Measurements from ENCODE around the gene ATP8B2. TPM values are rescaled to one million over a fixed set of nuclear protein-coding genes. Genes with fewer than 3 reads are reported as not detected.

Gene ATP8B2
- total RNA-seq, 1 experiment from 2014 or later: 27.1 TPM

- H3K9me3 Mint-ChIP-seq (ENCODE audit: unreplicated experiment): no peaks in the 10 kb centered on the region
- CTCF ChIA-PET: interaction anchor here (0.5 to 6.8 kb wide), 14 partner anchors 8 to 106 kb away, joined by 3 to 82 read pairs (median 3); partner anchors contain the start of gene HAX1
- H3K27ac Mint-ChIP-seq (ENCODE audit: low read depth, unreplicated experiment): peak overlapping the region; percentile 77
- intact Hi-C loops (cut with micrococcal nuclease): loop anchor here (1.0 to 5.0 kb wide), 3 partner anchors 8 to 151 kb away; partner anchors contain the start of gene IL6R
- peaks cover 25% of the 10 kb centered on the region for H3K4me1 Mint-ChIP-seq (ENCODE audit: insufficient read depth, unreplicated experiment)
- no TSS peak for BruUV-seq (replicated peaks)
- H3K4me3 Mint-ChIP-seq (ENCODE audit: unreplicated experiment): peak overlapping the region; percentile 76
- POLR2A ChIA-PET: interaction anchor here (0.6 to 4.5 kb wide), 7 partner anchors 9 to 141 kb away, joined by 3 to 27 read pairs (median 4); partner anchors contain the start of gene IL6R
- H3K36me3 Mint-ChIP-seq (ENCODE audit: insufficient read depth, unreplicated experiment): peaks cover 18% of the 10 kb centered on the region
- TF ChIP-seq CTCF (IDR thresholded peaks at IDR 0.05; ENCODE audit: unreplicated experiment): no peak
- peak; percentile 47 for DNase-seq (ENCODE audit: unreplicated experiment)
- H3K27me3 Mint-ChIP-seq (ENCODE audit: insufficient read depth, unreplicated experiment): no peaks in the 10 kb centered on the region
These were observed 1.5 kb downstream of the ATP8B2 start for GRCh38 chr1:154326546-154327465.

- no peak for TF ChIP-seq CTCF (IDR thresholded peaks at IDR 0.05; ENCODE audit: unreplicated experiment)
- H3K27ac Mint-ChIP-seq (ENCODE audit: low read depth, unreplicated experiment): peak overlapping the region; percentile 77
- H3K27me3 Mint-ChIP-seq (ENCODE audit: insufficient read depth, unreplicated experiment): no peaks in the 10 kb centered on the region
- CTCF ChIA-PET: interaction anchor here (0.5 to 6.8 kb wide), 12 partner anchors 7 to 674 kb away, joined by 3 to 82 read pairs (median 3); partner anchors contain the start of gene IL6R
- peak overlapping the region; percentile 61 for H3K4me3 Mint-ChIP-seq (ENCODE audit: unreplicated experiment)
- peaks cover 25% of the 10 kb centered on the region for H3K4me1 Mint-ChIP-seq (ENCODE audit: insufficient read depth, unreplicated experiment)
- H3K9me3 Mint-ChIP-seq (ENCODE audit: unreplicated experiment): no peaks in the 10 kb centered on the region
- peaks cover 26% of the 10 kb centered on the region for H3K36me3 Mint-ChIP-seq (ENCODE audit: insufficient read depth, unreplicated experiment)
- POLR2A ChIA-PET: interaction anchor here (0.6 to 4.5 kb wide), 9 partner anchors 10 to 123 kb away, joined by 3 to 27 read pairs (median 3); partner anchors contain the start of gene IL6R
- intact Hi-C loops (cut with micrococcal nuclease): loop anchor here (5.0 kb wide), 1 partner anchor 80 kb away; the partner anchor contains the start of gene IL6R
- no peak for DNase-seq (ENCODE audit: unreplicated experiment)
- BruUV-seq (replicated peaks): no TSS peak
These were observed 2.4 kb downstream of the ATP8B2 start for GRCh38 chr1:154327466-154328317.

- TF ChIP-seq CTCF (IDR thresholded peaks at IDR 0.05; ENCODE audit: unreplicated experiment): no peak
- H3K36me3 Mint-ChIP-seq (ENCODE audit: insufficient read depth, unreplicated experiment): peaks cover 35% of the 10 kb centered on the region
- H3K9me3 Mint-ChIP-seq (ENCODE audit: unreplicated experiment): no peaks in the 10 kb centered on the region
- ChIA-PET CTCF (interaction anchor here (0.5 to 6.8 kb wide), 10 partner anchors 6 to 673 kb away, joined by 3 to 82 read pairs (median 3); partner anchors contain the start of gene IL6R), POLR2A (interaction anchor here (0.6 to 1.3 kb wide), 8 partner anchors 9 to 122 kb away, joined by 3 to 4 read pairs (median 3); no protein-coding TSS in a partner anchor)
- DNase-seq (ENCODE audit: unreplicated experiment): peak; percentile 61
- intact Hi-C loops (cut with micrococcal nuclease): loop anchor here (5.0 kb wide), 1 partner anchor 79 kb away; the partner anchor contains the start of gene IL6R
- H3K4me3 Mint-ChIP-seq (ENCODE audit: unreplicated experiment): peak overlapping the region; percentile 61
- H3K27ac Mint-ChIP-seq (ENCODE audit: low read depth, unreplicated experiment): no peak overlapping the region
- no peaks in the 10 kb centered on the region for H3K27me3 Mint-ChIP-seq (ENCODE audit: insufficient read depth, unreplicated experiment)
- BruUV-seq (replicated peaks): no TSS peak
- peaks cover 25% of the 10 kb centered on the region for H3K4me1 Mint-ChIP-seq (ENCODE audit: insufficient read depth, unreplicated experiment)
These were observed 3.2 kb downstream of the ATP8B2 start for GRCh38 chr1:154328318-154329151.

Measured in MCF 10A (cell line).